Measurements from ENCODE around the gene IRX2. TPM values are rescaled to one million over a fixed set of nuclear protein-coding genes. Genes with fewer than 3 reads are reported as not detected.

The IRX2 gene
- total and polyA plus RNA-seq, 2 of the 8 experiments (the other 6 are each of a cell fraction or from before 2014, with no cell fraction given) = 23.4 to 40.4 TPM

DNA sequence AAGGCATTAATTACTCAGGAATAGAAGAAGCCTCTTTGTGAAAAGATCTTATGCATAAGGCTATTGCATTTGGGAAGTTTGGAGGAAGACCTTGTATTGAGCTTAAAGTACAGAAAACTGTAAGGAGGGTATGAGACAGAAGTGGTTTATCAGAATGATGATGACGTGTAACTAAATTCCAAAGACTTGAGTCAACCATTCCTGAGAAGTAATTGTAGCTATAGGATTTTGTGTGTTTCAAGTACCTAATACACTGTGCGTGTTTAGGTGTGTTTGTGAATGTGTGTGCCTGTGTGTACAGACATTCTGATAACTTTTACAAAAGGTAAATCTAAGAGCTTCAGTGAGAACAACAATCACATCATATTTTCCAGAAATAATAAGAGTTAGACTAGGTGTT, 46.5 kb upstream of the IRX2 start:
- Histone ChIP-seq H2AK5ac (ENCODE audit: low read depth, low read length) (no peak overlapping the region), H4K91ac (replicated peaks; ENCODE audit: insufficient read length, low read length) (no peak overlapping the region), H3K23me2 (ENCODE audit: low read depth, low read length) (no peaks in the 10 kb centered on the region), H3K79me2 (ENCODE audit: control insufficient read depth in 1 of 2, insufficient read depth in 2 of 2, low read length in 2 of 2) (no peaks in the 10 kb centered on the region), H2BK20ac (ENCODE audit: low read length) (no peak overlapping the region), H3K4me1 (replicated peaks in 1 of 4; ENCODE audit: control insufficient read depth in 3 of 4, insufficient read depth in 4 of 4, low read length in 3 of 4) (no peaks in the 10 kb centered on the region), H2BK5ac (ENCODE audit: low read depth, low read length) (no peak overlapping the region), H3K27ac (ENCODE audit: low read depth, low read length) (no peak overlapping the region), H3K18ac (ENCODE audit: extremely low read depth, low read length) (no peak overlapping the region), H3K27me3 (replicated peaks in 1 of 4; ENCODE audit: control insufficient read depth in 3 of 4, extremely low read depth in 1 of 4, insufficient read depth in 3 of 4, low read length in 3 of 4) (no peaks in the 10 kb centered on the region), H4K8ac (ENCODE audit: extremely low read depth, insufficient read depth, low read length) (no peak overlapping the region), H3K23ac (ENCODE audit: insufficient read length) (no peak overlapping the region), H3K56ac (replicated peaks; ENCODE audit: insufficient read length, low read depth, low read length) (no peak overlapping the region), H3K4me3 (ENCODE audit: extremely low read depth in 1 of 4, insufficient read depth in 2 of 4, low read depth in 3 of 4, low read length in 4 of 4) (no peak overlapping the region), H3K9me3 (ENCODE audit: insufficient read depth in 2 of 2, low read depth in 1 of 2, low read length in 1 of 2) (no peaks in the 10 kb centered on the region), H4K5ac (ENCODE audit: insufficient read length, low read depth, low read length) (no peak overlapping the region), H2AFZ (ENCODE audit: low read length) (no peak overlapping the region), H2BK12ac (ENCODE audit: low read depth, low read length) (no peak overlapping the region), H3K4ac (replicated peaks; ENCODE audit: insufficient read length, low read depth, low read length) (no peak overlapping the region), H4K20me1 (replicated peaks in 1 of 2; ENCODE audit: control insufficient read depth in 1 of 2, insufficient read depth in 2 of 2, low read length in 2 of 2) (no peaks in the 10 kb centered on the region), H2BK15ac (ENCODE audit: low read length) (no peak overlapping the region), H3K79me1 (ENCODE audit: low read depth, low read length) (no peaks in the 10 kb centered on the region), H3K36me3 (ENCODE audit: control insufficient read depth in 2 of 4, insufficient read depth in 4 of 4, low read length in 3 of 4) (no peaks in the 10 kb centered on the region), H3K14ac (ENCODE audit: insufficient read length) (no peak overlapping the region), H3K9ac (replicated peaks in 1 of 4; ENCODE audit: extremely low read depth in 1 of 4, low read depth in 3 of 4, low read length in 3 of 4) (no peak overlapping the region), H3K4me2 (ENCODE audit: insufficient read depth in 1 of 2, low read depth in 2 of 2, low read length in 2 of 2) (no peak overlapping the region), H2BK120ac (replicated peaks; ENCODE audit: low read depth, low read length) (no peak overlapping the region)
- FAIRE-seq (no peak), DNase-seq (ENCODE audit: low read depth in 1 of 2, low spot score in 2 of 2) (no peak)
- ChIA-PET POLR2A (ENCODE audit: partially characterized antibody) (interaction anchor here (0.6 kb wide), 1 partner anchor 777 kb away, joined by 3 read pairs; no protein-coding TSS in a partner anchor), CTCF (ENCODE audit: partially characterized antibody) (interaction anchor here (0.6 to 1.2 kb wide), 2 partner anchors 44 to 597 kb away, joined by 3 to 4 read pairs; no protein-coding TSS in a partner anchor)
- 93% methylated on average over 2 of the region's 2 CpGs; no CpG with 5 or more reads in 1 of the 2 experiments for WGBS, 2 experiments (ENCODE audit: extremely low coverage in 1 of 2, insufficient coverage in 1 of 2, insufficient read length in 1 of 2, insufficient replicate concordance in 2 of 2, low coverage in 1 of 2, low lambda C conversion rate in 2 of 2, missing lambda C conversion rate in 1 of 2)
- TF ChIP-seq CTBP2 (IDR thresholded peaks at IDR 0.05; ENCODE audit: borderline replicate concordance, insufficient read depth, insufficient read length, low read length) = no peak
- TF ChIP-seq BACH1 (IDR thresholded peaks at IDR 0.05; ENCODE audit: low read length) = no peak
- TF ChIP-seq ZNF274 (IDR thresholded peaks at IDR 0.05; ENCODE audit: borderline replicate concordance, extremely low read depth, low read length) = no peak
- no peak for TF ChIP-seq CBX8 (IDR thresholded peaks at IDR 0.05; ENCODE audit: borderline replicate concordance, low read depth, low read length)
- TF ChIP-seq TEAD4 (IDR thresholded peaks at IDR 0.05; ENCODE audit: low read depth, low read length) = no peak
- no peak for TF ChIP-seq JUN (IDR thresholded peaks at IDR 0.05; ENCODE audit: low read depth, low read length)
- TF ChIP-seq SP2 (IDR thresholded peaks at IDR 0.05; ENCODE audit: low read length) = no peak
- no peak for TF ChIP-seq EGR1 (IDR thresholded peaks at IDR 0.05; ENCODE audit: borderline replicate concordance, low read depth, low read length)
- no peak for TF ChIP-seq NRF1 (IDR thresholded peaks at IDR 0.05; ENCODE audit: low read depth, low read length)
- no peak for TF ChIP-seq KDM4A (IDR thresholded peaks at IDR 0.05; ENCODE audit: low read depth, low read length, severe bottlenecking)
- TF ChIP-seq TCF12 (IDR thresholded peaks at IDR 0.05; ENCODE audit: low read depth, low read length) = no peak
- TF ChIP-seq SIRT6 (IDR thresholded peaks at IDR 0.05; ENCODE audit: low read length) = no peak
- TF ChIP-seq SP1 (IDR thresholded peaks at IDR 0.05; ENCODE audit: low read depth, low read length) = no peak
- TF ChIP-seq, protein P1, sequence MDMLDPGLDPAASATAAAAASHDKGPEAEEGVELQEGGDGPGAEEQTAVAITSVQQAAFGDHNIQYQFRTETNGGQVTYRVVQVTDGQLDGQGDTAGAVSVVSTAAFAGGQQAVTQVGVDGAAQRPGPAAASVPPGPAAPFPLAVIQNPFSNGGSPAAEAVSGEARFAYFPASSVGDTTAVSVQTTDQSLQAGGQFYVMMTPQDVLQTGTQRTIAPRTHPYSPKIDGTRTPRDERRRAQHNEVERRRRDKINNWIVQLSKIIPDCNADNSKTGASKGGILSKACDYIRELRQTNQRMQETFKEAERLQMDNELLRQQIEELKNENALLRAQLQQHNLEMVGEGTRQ (IDR thresholded peaks at IDR 0.05; ENCODE audit: low read length) = no peak
- no peak for TF ChIP-seq CBX5 (IDR thresholded peaks at IDR 0.05; ENCODE audit: low read depth, low read length)
